Measurements from ENCODE around the gene SLC22A17. TPM values are rescaled to one million over a fixed set of nuclear protein-coding genes. Genes with fewer than 3 reads are reported as not detected.

Gene SLC22A17
- total and polyA plus RNA-seq, 9 of the 15 experiments (the other 6 are each of a cell fraction or from before 2014, with no cell fraction given) = 0.07 to 0.09 TPM; not detected in 7

DNA sequence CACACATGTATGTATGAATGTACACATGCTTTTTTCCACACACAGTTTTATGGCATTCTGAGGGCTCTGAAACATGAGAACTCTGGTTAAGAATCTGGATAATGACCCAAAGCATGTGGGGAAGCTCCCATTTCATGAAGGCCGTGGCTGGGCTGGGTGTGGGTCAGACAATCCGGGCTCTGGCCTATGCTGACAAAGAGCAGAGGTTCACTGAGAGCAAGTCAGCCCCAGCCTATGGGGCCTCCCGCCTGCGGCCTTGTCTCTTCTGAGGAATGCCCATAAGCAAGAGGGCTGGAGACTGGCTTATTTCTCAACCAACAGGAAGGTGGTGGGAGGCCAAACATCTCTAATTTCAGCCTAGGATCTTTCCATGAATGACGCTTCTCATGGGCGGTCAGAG, 46.9 kb upstream of the SLC22A17 start (continued):
- TF ChIP-seq, protein P1, sequence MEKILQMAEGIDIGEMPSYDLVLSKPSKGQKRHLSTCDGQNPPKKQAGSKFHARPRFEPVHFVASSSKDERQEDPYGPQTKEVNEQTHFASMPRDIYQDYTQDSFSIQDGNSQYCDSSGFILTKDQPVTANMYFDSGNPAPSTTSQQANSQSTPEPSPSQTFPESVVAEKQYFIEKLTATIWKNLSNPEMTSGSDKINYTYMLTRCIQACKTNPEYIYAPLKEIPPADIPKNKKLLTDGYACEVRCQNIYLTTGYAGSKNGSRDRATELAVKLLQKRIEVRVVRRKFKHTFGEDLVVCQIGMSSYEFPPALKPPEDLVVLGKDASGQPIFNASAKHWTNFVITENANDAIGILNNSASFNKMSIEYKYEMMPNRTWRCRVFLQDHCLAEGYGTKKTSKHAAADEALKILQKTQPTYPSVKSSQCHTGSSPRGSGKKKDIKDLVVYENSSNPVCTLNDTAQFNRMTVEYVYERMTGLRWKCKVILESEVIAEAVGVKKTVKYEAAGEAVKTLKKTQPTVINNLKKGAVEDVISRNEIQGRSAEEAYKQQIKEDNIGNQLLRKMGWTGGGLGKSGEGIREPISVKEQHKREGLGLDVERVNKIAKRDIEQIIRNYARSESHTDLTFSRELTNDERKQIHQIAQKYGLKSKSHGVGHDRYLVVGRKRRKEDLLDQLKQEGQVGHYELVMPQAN (IDR thresholded peaks at IDR 0.05; ENCODE audit: borderline replicate concordance) = no peak

DNA sequence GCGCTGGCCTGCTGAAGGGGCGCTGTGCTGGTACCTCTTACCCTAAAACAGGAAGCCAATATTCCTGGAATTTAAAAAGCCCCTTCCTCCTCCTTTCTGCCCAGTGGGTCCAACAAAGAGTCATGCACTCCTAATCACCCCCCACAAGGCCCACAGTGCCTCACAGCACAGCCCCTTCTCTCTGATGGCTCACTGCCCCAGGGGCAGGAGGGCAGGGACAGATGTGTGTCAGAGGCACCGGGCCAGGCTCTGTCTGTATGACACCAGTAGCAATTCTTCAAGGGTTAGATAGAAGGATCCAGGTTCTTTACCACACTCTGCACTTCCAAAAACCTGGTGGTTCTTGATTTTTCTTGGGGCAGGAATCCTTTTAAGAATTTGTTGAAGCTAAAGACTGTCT, 46.4 kb upstream of the SLC22A17 start:
- H3K36me3 ChIP-seq (ENCODE audit: control insufficient read depth, insufficient read depth, low read length) = no peaks in the 10 kb centered on the region
- no peak for TF ChIP-seq HDAC8 (tag; IDR thresholded peaks at IDR 0.05)
- no peak for TF ChIP-seq KLF13 (tag; IDR thresholded peaks at IDR 0.05; ENCODE audit: borderline replicate concordance, low read depth)
- TF ChIP-seq POU5F1 (IDR thresholded peaks at IDR 0.05; ENCODE audit: borderline replicate concordance, low read depth, low read length, partially characterized antibody) = no peak
- no peak for TF ChIP-seq NR3C1 (CRISPR knock-in tag; IDR thresholded peaks at IDR 0.05)
- no peak for TF ChIP-seq MECOM (CRISPR knock-in tag; IDR thresholded peaks at IDR 0.05)
- no peak for TF ChIP-seq NBN (IDR thresholded peaks at IDR 0.05; ENCODE audit: low read depth)
- TF ChIP-seq, protein P2, sequence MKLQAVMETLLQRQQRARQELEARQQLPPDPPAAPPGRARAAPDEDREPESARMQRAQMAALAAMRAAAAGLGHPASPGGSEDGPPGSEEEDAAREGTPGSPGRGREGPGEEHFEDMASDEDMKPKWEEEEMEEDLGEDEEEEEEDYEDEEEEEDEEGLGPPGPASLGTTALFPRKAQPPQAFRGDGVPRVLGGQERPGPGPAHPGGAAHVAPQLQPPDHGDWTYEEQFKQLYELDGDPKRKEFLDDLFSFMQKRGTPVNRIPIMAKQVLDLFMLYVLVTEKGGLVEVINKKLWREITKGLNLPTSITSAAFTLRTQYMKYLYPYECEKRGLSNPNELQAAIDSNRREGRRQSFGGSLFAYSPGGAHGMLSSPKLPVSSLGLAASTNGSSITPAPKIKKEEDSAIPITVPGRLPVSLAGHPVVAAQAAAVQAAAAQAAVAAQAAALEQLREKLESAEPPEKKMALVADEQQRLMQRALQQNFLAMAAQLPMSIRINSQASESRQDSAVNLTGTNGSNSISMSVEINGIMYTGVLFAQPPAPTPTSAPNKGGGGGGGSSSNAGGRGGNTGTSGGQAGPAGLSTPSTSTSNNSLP (IDR thresholded peaks at IDR 0.05; ENCODE audit: borderline replicate concordance, low read depth, low read length) = no peak
- no peak for TF ChIP-seq ZNF785 (CRISPR knock-in tag; IDR thresholded peaks at IDR 0.05)
- TF ChIP-seq DACH1 (IDR thresholded peaks at IDR 0.05; ENCODE audit: partially characterized antibody) = no peak
- TF ChIP-seq SMAD3 (CRISPR knock-in tag; conservative IDR thresholded peaks at IDR 0.05) = no peak
- TF ChIP-seq, protein P3, sequence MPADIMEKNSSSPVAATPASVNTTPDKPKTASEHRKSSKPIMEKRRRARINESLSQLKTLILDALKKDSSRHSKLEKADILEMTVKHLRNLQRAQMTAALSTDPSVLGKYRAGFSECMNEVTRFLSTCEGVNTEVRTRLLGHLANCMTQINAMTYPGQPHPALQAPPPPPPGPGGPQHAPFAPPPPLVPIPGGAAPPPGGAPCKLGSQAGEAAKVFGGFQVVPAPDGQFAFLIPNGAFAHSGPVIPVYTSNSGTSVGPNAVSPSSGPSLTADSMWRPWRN (IDR thresholded peaks at IDR 0.05; ENCODE audit: low read depth) = no peak
- no peak overlapping the region for H3K4me3 ChIP-seq
- intact Hi-C loops (cut with micrococcal nuclease) (no loop called here), in situ Hi-C loops (cut with MboI) (no loop called here)
- H4K20me1 ChIP-seq (replicated peaks; ENCODE audit: control insufficient read depth, insufficient read depth, low read length) = no peaks in the 10 kb centered on the region
- CTCF ChIA-PET (ENCODE audit: low intra/inter-chr PET ratio) = no interaction called here
- no peaks in the 10 kb centered on the region for H3K9me1 ChIP-seq (ENCODE audit: control insufficient read depth, insufficient read depth, low read length)
- BruUV-seq (replicated peaks) = no TSS peak
- H3K27ac ChIP-seq (ENCODE audit: extremely low read depth, low read depth, low read length) = no peak overlapping the region
- 24% methylated on average over 3 of the region's 3 CpGs for WGBS (ENCODE audit: insufficient coverage, low coverage, missing lambda C conversion rate)
- H3K9me3 ChIP-seq (replicated peaks; ENCODE audit: control insufficient read depth, insufficient read depth, low read depth, low read length) = no peaks in the 10 kb centered on the region
- H3K4me2 ChIP-seq (ENCODE audit: insufficient read depth, low read length) = no peak overlapping the region
- peaks cover 0 to 6% of the 10 kb centered on the region in 2 experiments; a peak in 2 of 5 replicates for H3K4me1 ChIP-seq (replicated peaks in 1 of 2; ENCODE audit: control insufficient read depth in 2 of 2, insufficient read depth in 2 of 2, low read length in 2 of 2)
- POLR2A ChIA-PET = interaction anchor here (0.6 kb wide), 3 partner anchors 8 to 168 kb away, joined by 3 to 4 read pairs (median 3); no protein-coding TSS in a partner anchor
- no peak overlapping the region for H2AFZ ChIP-seq (ENCODE audit: low read depth, low read length)
- peaks cover 10 to 56% of the 10 kb centered on the region in 2 experiments; a peak in 3 of 5 replicates for H3K27me3 ChIP-seq (ENCODE audit: control insufficient read depth in 2 of 2, insufficient read depth in 2 of 2, low read length in 2 of 2)
- H3K9ac ChIP-seq (ENCODE audit: insufficient read depth in 1 of 2, low read depth in 2 of 2, low read length in 2 of 2) = no peak overlapping the region
- DNase-seq (ENCODE audit: extremely low read depth in 1 of 4, low spot score in 3 of 4) (no peak), FAIRE-seq (no peak), ATAC-seq (no peak)
- no peaks in the 10 kb centered on the region for H3K79me2 ChIP-seq (ENCODE audit: control insufficient read depth, insufficient read depth, low read length)
